NCI-H748 (cell line): ENCODE results near the gene VWC2.
"Not testable (repeated sequence)": the region's sequence is repeated elsewhere in the genome, so short reads cannot be mapped to it uniquely, and the experiment has no call there.

ENCODE experiments used
- DNase-seq: peaks from one replicate; lab custom pipeline; 2025; ENCODE audit not compliant: unreplicated experiment; lab: John Stamatoyannopoulos, UW

Gene VWC2

DNA sequence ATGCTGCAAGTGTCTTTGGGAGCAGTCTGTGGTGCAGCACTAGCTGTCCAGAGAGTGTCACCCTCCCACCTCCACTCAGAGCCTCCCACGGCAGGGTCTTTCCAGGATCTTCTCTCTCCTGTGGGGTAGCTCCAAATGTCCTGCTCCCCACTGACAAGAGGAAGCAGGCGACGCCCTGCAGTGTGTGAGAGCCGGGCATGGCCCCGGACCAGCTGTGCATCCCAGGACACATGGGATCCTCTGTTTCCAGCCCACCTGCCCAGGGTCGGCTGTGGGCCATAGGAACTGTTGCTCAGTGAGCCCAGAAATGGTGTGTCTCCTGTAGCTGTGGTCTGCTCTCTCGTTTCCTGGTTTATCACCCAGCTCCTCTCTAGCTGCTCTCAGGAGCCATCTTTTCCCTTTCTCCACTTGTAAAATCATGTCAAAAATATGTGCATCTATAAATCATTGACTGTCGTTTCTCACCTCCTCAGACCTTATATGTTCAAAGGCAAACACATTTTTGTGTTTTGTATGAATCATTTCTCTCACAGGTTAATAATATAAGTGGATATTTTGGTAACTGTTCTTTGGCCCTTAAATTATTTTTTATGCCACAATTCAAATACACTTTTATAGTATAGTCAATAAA, 74.9 kb downstream of the VWC2 start:
- no peak for DNase-seq

- peak; percentile 17 for DNase-seq
Observed at GRCh38 chr7:49850921-49851613, 77.6 kb downstream of the VWC2 start.

DNA sequence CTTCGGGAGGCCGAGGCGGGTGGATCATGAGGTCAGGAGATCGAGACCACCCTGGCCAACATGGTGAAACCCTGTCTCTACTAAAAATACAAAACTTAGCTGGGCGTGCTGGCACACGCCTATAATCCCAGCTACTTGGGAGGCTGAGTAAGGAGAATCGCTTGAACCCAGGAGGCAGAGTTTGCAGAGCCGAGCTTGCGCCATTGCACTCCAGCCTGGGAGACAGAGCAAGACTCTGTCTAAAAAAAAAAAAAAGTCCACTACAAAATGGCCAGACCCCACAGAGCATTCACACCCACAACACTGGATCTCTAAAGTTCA, 78.1 kb downstream of the VWC2 start:
- DNase-seq, result not testable (repeated sequence)

GRCh38 chr7:49852619-49853462, 79.4 kb downstream of the VWC2 start:
- peak; percentile 65 for DNase-seq

GRCh38 chr7:49855281-49855980, 82.0 kb downstream of the VWC2 start:
- DNase-seq, result no peak

DNA sequence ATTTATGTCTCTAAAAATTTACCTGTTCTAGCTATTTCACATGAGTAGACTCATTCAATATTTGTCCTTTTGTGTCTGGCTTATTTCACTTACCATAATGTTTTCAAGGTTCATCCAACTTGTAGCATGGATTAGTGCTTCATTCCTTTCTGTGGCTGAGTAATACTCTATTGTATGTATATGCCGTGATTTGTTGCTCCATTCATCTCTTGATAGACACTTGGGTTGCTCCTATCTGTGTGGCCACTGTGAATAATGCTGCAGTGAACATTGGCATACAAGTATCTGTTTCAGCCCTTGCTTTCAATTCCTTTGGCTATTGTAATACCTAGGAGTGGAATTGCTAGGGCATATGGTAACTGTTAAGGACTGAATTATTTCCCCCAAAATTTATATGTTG, 86.9 kb downstream of the VWC2 start:
- DNase-seq, result no peak

- DNase-seq, result no peak
Observed at GRCh38 chr7:49866076-49866735, 92.8 kb downstream of the VWC2 start.

- DNase-seq, result no peak
Observed at GRCh38 chr7:49866910-49867309, 93.5 kb downstream of the VWC2 start.

DNA sequence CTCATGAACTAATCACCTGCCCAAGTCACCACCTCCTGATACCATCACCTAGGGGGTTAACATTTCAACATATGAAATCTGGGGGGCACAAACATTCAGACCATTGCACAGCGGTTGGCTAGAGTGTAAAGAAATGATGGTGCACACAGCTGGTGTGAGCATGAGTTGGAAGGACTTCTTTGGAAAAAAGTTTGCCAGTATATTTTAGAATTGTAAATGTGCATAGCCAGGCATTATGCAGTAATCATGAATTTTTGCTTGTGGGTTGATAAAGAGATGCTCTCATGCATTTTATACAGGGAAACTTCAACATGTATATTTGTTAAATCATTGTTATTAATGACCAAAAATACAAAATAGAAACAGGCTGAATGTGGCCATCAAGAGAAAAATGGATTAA, 100.0 kb downstream of the VWC2 start:
- DNase-seq, result no peak

- no peak for DNase-seq
Observed at GRCh38 chr7:49875336-49875735, 101.9 kb downstream of the VWC2 start.

DNA sequence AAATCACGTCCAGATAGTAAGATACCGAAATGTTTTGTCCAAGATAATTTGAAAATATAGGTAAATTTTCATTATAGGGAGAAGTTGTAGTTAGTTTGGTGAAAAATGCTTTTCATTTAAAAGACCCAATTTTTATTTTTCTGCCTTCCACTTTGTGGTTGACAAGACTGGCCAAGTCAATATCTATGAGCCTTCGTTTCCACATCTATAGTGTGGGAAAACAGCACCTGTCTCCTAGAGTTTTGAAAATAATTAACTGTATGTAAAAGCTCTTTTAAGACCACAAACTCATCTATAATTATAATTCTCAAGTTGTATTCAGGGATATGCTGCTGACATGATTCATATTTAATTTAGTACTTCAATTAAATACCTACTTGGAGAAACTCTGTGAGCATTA, 102.8 kb downstream of the VWC2 start:
- DNase-seq, result no peak

DNA sequence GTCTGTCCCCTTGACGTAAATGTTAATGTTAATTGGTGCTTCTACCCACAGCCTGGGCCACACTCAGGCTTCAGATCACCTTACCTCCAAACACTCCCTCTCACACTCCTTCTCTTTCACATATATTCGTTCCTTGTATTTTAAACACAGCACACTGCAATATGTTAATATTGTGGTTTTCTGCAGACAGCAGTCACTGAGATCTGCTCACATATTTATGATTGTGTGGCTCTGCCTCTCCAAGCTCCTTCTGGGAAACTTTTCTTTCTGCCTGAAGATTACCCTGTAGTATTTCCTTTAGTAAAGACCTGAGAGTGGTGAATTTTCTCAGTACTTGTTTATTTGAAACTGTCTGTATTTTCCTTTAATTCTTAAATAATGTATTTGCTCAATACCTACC, 104.7 kb downstream of the VWC2 start:
- DNase-seq, result no peak

DNA sequence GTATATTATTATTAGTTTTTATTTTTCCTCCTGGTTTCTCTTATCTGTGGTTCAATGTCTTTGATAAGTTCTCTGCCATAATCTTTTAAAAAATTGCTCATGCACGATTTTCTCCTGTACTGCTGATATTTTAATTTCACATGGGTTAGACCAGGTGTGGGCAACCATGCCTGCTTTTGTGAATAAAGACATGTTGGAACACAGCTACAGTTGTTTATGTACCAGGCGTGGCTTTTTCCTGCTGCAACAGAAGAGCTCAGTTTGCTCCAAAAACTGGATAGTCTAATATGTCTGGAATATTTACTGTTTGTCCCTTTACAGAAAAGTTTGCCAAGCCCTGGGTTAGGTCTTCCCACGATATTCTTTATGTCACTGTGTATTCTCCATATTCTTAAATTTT, 105.2 kb downstream of the VWC2 start:
- DNase-seq, result peak; percentile 51

GRCh38 chr7:49883933-49884332, 110.5 kb downstream of the VWC2 start:
- DNase-seq, result no peak

DNA sequence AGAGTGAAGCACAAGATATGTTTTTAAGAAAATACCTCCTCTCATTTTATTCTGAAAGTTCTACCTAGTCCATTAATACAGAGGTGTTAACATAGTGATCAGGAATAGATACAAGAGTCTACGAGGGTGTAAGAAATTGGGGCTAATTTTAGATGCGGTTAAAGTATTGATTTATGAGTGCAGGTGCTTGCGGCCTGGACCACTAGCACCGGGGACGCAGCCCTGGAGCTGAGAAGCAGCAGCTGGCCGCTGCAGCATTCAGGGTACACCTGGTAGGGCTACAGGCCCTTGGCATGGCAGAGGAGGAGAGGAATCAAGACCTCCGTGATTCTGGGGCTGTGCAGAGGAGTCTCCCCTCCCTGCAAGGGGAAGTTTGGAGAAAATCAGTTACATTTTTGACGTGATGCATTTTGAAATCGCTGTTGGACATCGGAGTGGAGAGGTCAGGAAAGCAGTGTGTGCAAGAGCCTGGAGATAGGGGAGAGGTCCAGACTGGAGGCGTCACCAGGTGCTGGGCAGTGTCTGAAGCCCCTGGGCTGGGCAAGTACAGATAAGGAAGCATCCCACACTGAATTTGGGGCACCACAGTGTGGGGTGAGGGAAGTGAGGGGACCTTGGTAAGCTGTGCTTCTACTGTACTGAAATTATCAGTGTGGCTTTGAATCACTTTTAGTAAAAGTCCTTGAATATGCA, 112.3 kb downstream of the VWC2 start:
- peak; percentile 35 for DNase-seq

GRCh38 chr7:49892481-49892880, 119.0 kb downstream of the VWC2 start:
- DNase-seq, result no peak

GRCh38 chr7:49893131-49893530, 119.7 kb downstream of the VWC2 start:
- no peak for DNase-seq

DNA sequence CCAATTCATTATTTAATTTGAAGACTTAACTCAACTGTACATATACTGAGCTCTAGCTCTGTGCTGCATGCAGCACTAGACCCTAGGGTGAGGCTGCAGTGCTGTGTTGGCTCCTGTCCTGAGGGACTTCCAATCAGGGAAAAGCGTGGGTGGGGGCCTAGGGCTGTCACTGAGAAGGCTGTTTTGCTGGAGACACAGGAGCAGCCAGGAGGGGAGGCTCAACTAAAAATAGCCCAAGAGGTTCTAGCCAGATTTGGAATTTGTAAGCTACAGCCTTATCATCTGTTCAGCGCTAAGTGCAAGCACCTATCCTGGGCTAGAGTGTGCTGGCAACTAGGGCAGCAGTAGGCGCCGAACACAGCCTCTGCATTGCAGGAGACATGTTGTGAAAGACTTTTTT, 121.1 kb downstream of the VWC2 start:
- DNase-seq, result no peak

GRCh38 chr7:49911909-49912308, 138.5 kb downstream of the VWC2 start:
- no peak for DNase-seq

GRCh38 chr7:49926720-49927119, 153.3 kb downstream of the VWC2 start:
- DNase-seq, result no peak
